TTC549 (cell line): Measurements from ENCODE around the gene DCP2.

ENCODE experiments used
- FAIRE-seq: peaks from 2 replicates; lab custom pipeline; 2012; peaks lifted over from hg19 to GRCh38; lab: Jason Lieb, UNC

Gene DCP2

GRCh38 chr5:112967520-112968083, 9.0 kb upstream of the DCP2 start:
- no peak for FAIRE-seq

- FAIRE-seq = no peak
These were observed 8.0 kb upstream of the DCP2 start for GRCh38 chr5:112968411-112969106.

GRCh38 chr5:112971276-112971675, 5.3 kb upstream of the DCP2 start:
- FAIRE-seq = no peak

GRCh38 chr5:112973036-112973435, 3.6 kb upstream of the DCP2 start:
- FAIRE-seq = no peak

- no peak for FAIRE-seq
These were observed 2.7 kb upstream of the DCP2 start for GRCh38 chr5:112973904-112974303.

- FAIRE-seq = no peak
These were observed 1.7 kb upstream of the DCP2 start for GRCh38 chr5:112974901-112975300.

GRCh38 chr5:112975721-112976431, 722 bp upstream of the DCP2 start:
- FAIRE-seq = no peak

GRCh38 chr5:112977440-112977861, 853 bp downstream of the DCP2 start:
- FAIRE-seq = no peak

GRCh38 chr5:112978836-112979235, 2.2 kb downstream of the DCP2 start:
- no peak for FAIRE-seq

- FAIRE-seq = no peak
These were observed 3.1 kb downstream of the DCP2 start for GRCh38 chr5:112979723-112980122.

- no peak for FAIRE-seq
These were observed 6.8 kb downstream of the DCP2 start for GRCh38 chr5:112983363-112983762.

GRCh38 chr5:112986224-112986623, 9.6 kb downstream of the DCP2 start:
- no peak for FAIRE-seq

- peak; percentile 45 for FAIRE-seq
These were observed 19.4 kb downstream of the DCP2 start for GRCh38 chr5:112995764-112996618.

- no peak for FAIRE-seq
These were observed 20.3 kb downstream of the DCP2 start for GRCh38 chr5:112996830-112997374.

- no peak for FAIRE-seq
These were observed 21.7 kb downstream of the DCP2 start for GRCh38 chr5:112998296-112998695.

GRCh38 chr5:113000466-113000865, 23.9 kb downstream of the DCP2 start:
- no peak for FAIRE-seq

- FAIRE-seq = no peak
These were observed 25.8 kb downstream of the DCP2 start for GRCh38 chr5:113002423-113002822.

GRCh38 chr5:113003763-113004162, 27.2 kb downstream of the DCP2 start:
- no peak for FAIRE-seq

- FAIRE-seq = no peak
These were observed 28.9 kb downstream of the DCP2 start for GRCh38 chr5:113005454-113005853.

GRCh38 chr5:113017881-113018635, 41.5 kb downstream of the DCP2 start:
- FAIRE-seq = no peak

- no peak for FAIRE-seq
These were observed 44.1 kb downstream of the DCP2 start for GRCh38 chr5:113020461-113021273.
